NCI-H1930 (cell line): ENCODE measurements around the gene PLCB1.
"Not testable (repeated sequence)": the region's sequence is repeated elsewhere in the genome, so short reads cannot be mapped to it uniquely, and the experiment has no call there.

ENCODE experiments used
- DNase-seq, 2 experiments: peaks; one replicate each; lab custom pipeline; 2025; lab: John Stamatoyannopoulos, UW

PLCB1 gene

GRCh38 chr20:8602389-8603116 is 470.5 kb downstream of the PLCB1 start:
- DNase-seq: no peak

- no peak for DNase-seq
Observed at GRCh38 chr20:8608470-8608869, 476.4 kb downstream of the PLCB1 start.

- no peak for DNase-seq
Observed at GRCh38 chr20:8616792-8617191, 484.7 kb downstream of the PLCB1 start.

GRCh38 chr20:8621001-8621400 is 488.9 kb downstream of the PLCB1 start:
- DNase-seq: no peak

- no peak for DNase-seq
Observed at GRCh38 chr20:8624046-8624445, 492.0 kb downstream of the PLCB1 start.

- no peak for DNase-seq
Observed at GRCh38 chr20:8624616-8625015, 492.6 kb downstream of the PLCB1 start.

GRCh38 chr20:8627340-8628004 is 495.4 kb downstream of the PLCB1 start:
- DNase-seq: no peak

GRCh38 chr20:8631271-8631670 is 499.2 kb downstream of the PLCB1 start:
- DNase-seq: no peak

- no peak for DNase-seq
Observed at GRCh38 chr20:8633366-8633765, 501.3 kb downstream of the PLCB1 start.

GRCh38 chr20:8635048-8635572 is 503.0 kb downstream of the PLCB1 start:
- DNase-seq: no peak

GRCh38 chr20:8635837-8636236 is 503.8 kb downstream of the PLCB1 start:
- no peak for DNase-seq

- DNase-seq: no peak
Observed at GRCh38 chr20:8639112-8639778, 507.2 kb downstream of the PLCB1 start.

- DNase-seq: no peak
Observed at GRCh38 chr20:8640461-8640860, 508.4 kb downstream of the PLCB1 start.

GRCh38 chr20:8642247-8642646 is 510.2 kb downstream of the PLCB1 start:
- no peak for DNase-seq

- not testable (repeated sequence) for DNase-seq
Observed at GRCh38 chr20:8644468-8644867, 512.4 kb downstream of the PLCB1 start.

GRCh38 chr20:8645326-8645725 is 513.3 kb downstream of the PLCB1 start:
- DNase-seq: no peak

- no peak for DNase-seq
Observed at GRCh38 chr20:8646033-8646441, 514.0 kb downstream of the PLCB1 start.

- DNase-seq: no peak
Observed at GRCh38 chr20:8646716-8647115, 514.6 kb downstream of the PLCB1 start.

- DNase-seq: no peak
Observed at GRCh38 chr20:8647961-8648441, 515.9 kb downstream of the PLCB1 start.

GRCh38 chr20:8648466-8648865 is 516.4 kb downstream of the PLCB1 start:
- DNase-seq: no peak

- no peak for DNase-seq
Observed at GRCh38 chr20:8652396-8652795, 520.3 kb downstream of the PLCB1 start.

GRCh38 chr20:8654486-8654885 is 522.4 kb downstream of the PLCB1 start:
- no peak for DNase-seq

- no peak for DNase-seq
Observed at GRCh38 chr20:8656335-8656734, 524.3 kb downstream of the PLCB1 start.
